Spleen (tissue), 7 donors: ENCODE data around the gene SNAP29.
"Not testable (repeated sequence)": the region's sequence is repeated elsewhere in the genome, so short reads cannot be mapped to it uniquely, and the experiment has no call there.

Experiments
- CTCF ChIP-seq, 11 experiments: fragments of 200-600 bp in 7 of 11; fragments of 450-650 bp in 4 of 11; sonication (generic) in 4 of 11; IDR thresholded peaks in 8 of 11; conservative IDR thresholded peaks in 3 of 11; 1 replicate in 7 of 11; 2 replicates in 4 of 11; pipeline versions ENCODE4 v1.4.0 to v1.8.0; 2016 to 2021; ENCODE audit warnings: antibody characterized with exemption in 11 of 11, inconsistent platforms in 4 of 11, mild to moderate bottlenecking in 1 of 11
- POLR2A ChIP-seq, 3 donors: fragments of 450-650 bp; IDR thresholded peaks; one replicate each; pipeline ENCODE4 v1.5.1; 2017; ENCODE audit warnings: antibody characterized with exemption in 3 of 3, mild to moderate bottlenecking in 1 of 3
- donor health status: DM: no; HTN: no; CAD: no; lungs with moderate emphysema.
- donor health status: DM: no; HTN: no; CAD: no.
- donor health status: DM: no; HTN: no; CAD: no.

- TF ChIP-seq POLR2A (IDR thresholded peaks at IDR 0.05); CTCF (IDR thresholded peaks at IDR 0.05 in 8 of 11, conservative IDR thresholded peaks at IDR 0.05 in 3 of 11): not testable (repeated sequence)
Measured at GRCh38 chr22:20901093-20902033, 42.6 kb downstream of the SNAP29 start.
